Right ventricle myocardium inferior (tissue), 1 donor: Measurements from ENCODE around the gene KCNN1. TPM values are rescaled to one million over a fixed set of nuclear protein-coding genes. Genes with fewer than 3 reads are reported as not detected.
"Not testable (repeated sequence)": the region's sequence is repeated elsewhere in the genome, so short reads cannot be mapped to it uniquely, and the experiment has no call there.

Experiments
- ATAC-seq: fragments of 200-7000 bp; cut with Tn5 transposase; one replicate; pipeline ENCODE4 v1.9.1; 2020; ENCODE audit warnings: mild to moderate bottlenecking, moderate library complexity
- DNase-seq: peaks from one replicate; pipeline ENCODE4 v3.0.0; 2021; ENCODE audit errors: missing footprints
- intact Hi-C: fragments of 100-400 bp; cut with DNase I; formaldehyde crosslinking; loops from one replicate; pipeline ENCODE4 v1.11.0; 2022
- total RNA-seq: library from RNA; stranded (reverse); fragmentation: NEBNext Ultra II Directional; extraction: Animal tissue kit (Norgen Biotek cat#: 25700); gene quantifications from one replicate; pipeline ENCODE4 v1.2.1, GENCODE V29; 2021
- donor health status: DM: no; HTN: yes; CAD: no; lungs with severe emphysema.

Gene KCNN1
- total RNA-seq, 1 donor from 2014 or later = not detected

GRCh38 chr19:18013210-18014111 lies 46.6 kb downstream of the KCNN1 start:
- no peak for DNase-seq
- ATAC-seq = peak; percentile 45
- intact Hi-C loops = no loop called here

- no peak for DNase-seq
- no peak for ATAC-seq
- intact Hi-C loops = no loop called here
Measured at GRCh38 chr19:18014197-18014596, 47.3 kb downstream of the KCNN1 start.

- no peak for ATAC-seq
- intact Hi-C loops = no loop called here
- DNase-seq = no peak
Measured at GRCh38 chr19:18016209-18016910, 49.5 kb downstream of the KCNN1 start.

- no peak for DNase-seq
- intact Hi-C loops = no loop called here
- ATAC-seq = peak; percentile 26
Measured at GRCh38 chr19:18017275-18018083, 50.6 kb downstream of the KCNN1 start.

- peak; percentile 96 for DNase-seq
- peak; percentile 78 for ATAC-seq
- intact Hi-C loops = loop anchor here (2.0 kb wide), 1 partner anchor 30 kb away; no protein-coding TSS in a partner anchor
Measured at GRCh38 chr19:18020212-18021085, 53.5 kb downstream of the KCNN1 start.

GRCh38 chr19:18021121-18021755 lies 54.3 kb downstream of the KCNN1 start:
- ATAC-seq (peak; percentile 30), DNase-seq (peak; percentile 93)
- intact Hi-C loops = loop anchor here (2.0 kb wide), 1 partner anchor 30 kb away; no protein-coding TSS in a partner anchor

GRCh38 chr19:18023622-18024251 lies 56.8 kb downstream of the KCNN1 start:
- ATAC-seq = peak; percentile 78
- DNase-seq = peak; percentile 96
- intact Hi-C loops = no loop called here

GRCh38 chr19:18027151-18027550 lies 60.2 kb downstream of the KCNN1 start:
- no peak for ATAC-seq
- intact Hi-C loops = no loop called here
- DNase-seq = no peak

- peak; percentile 56 for ATAC-seq
- no peak for DNase-seq
Measured at GRCh38 chr19:18029617-18030338, 62.9 kb downstream of the KCNN1 start.

GRCh38 chr19:18031401-18031800 lies 64.5 kb downstream of the KCNN1 start:
- ATAC-seq, DNase-seq, intact Hi-C loops: not testable (repeated sequence)

More at GRCh38 chr19:18029617-18030338, 62.9 kb downstream of the KCNN1 start:
- intact Hi-C loops = no loop called here

- peak; percentile 64 for ATAC-seq
- DNase-seq, intact Hi-C loops: not testable (repeated sequence)
Measured at GRCh38 chr19:18032102-18032501, 65.2 kb downstream of the KCNN1 start.

- intact Hi-C loops = no loop called here
- DNase-seq = no peak
- ATAC-seq = no peak
Measured at GRCh38 chr19:18041054-18041453, 74.1 kb downstream of the KCNN1 start.

- ATAC-seq = no peak
- DNase-seq = no peak
- intact Hi-C loops = no loop called here
Measured at GRCh38 chr19:18043676-18044075, 76.8 kb downstream of the KCNN1 start.

- intact Hi-C loops = no loop called here
Measured at GRCh38 chr19:18044825-18045304, 78.0 kb downstream of the KCNN1 start.

GRCh38 chr19:18045307-18046050 lies 78.6 kb downstream of the KCNN1 start:
- DNase-seq = no peak
- no peak for ATAC-seq
- intact Hi-C loops = no loop called here

More at GRCh38 chr19:18044825-18045304, 78.0 kb downstream of the KCNN1 start:
- DNase-seq = peak; percentile 88
- ATAC-seq = peak; percentile 71
